HepG2 (cell line): ENCODE data around the gene CTNNA3. TPM values are rescaled to one million over a fixed set of nuclear protein-coding genes. Genes with fewer than 3 reads are reported as not detected.

Experiments used
- ATAC-seq: fragments of 200-7000 bp; cut with Tn5 transposase; 3 replicates; pipeline ENCODE4 v1.9.1; 2020; ENCODE audit warnings: mild to moderate bottlenecking, moderate library complexity
- BruUV-seq: library from RNA; stranded (reverse); fragments of 400-500 nt; replicated peaks from 2 replicates; lab custom pipeline; 2021; lab: Mats Ljungman, UMichigan
- CTCF ChIA-PET: fragments of 300-600 bp; formaldehyde crosslinking; extraction: SDS; loops from one replicate; lab custom pipeline; 2021; ENCODE audit warnings: low total read pairs, inconsistent platforms, low intra/inter-chr PET ratio; lab: Yijun Ruan, JAX
- POLR2A ChIA-PET: fragments of 350-600 bp; sonication (Branson Sonifier 250); formaldehyde crosslinking; loops from one replicate; lab custom pipeline; 2020; ENCODE audit warnings: antibody characterized with exemption, inconsistent platforms; lab: Yijun Ruan, JAX
- DNase-seq: peaks from one replicate; pipeline ENCODE4 v3.0.0-alpha.2; 2015; ENCODE audit warnings: low spot score
- FAIRE-seq: peaks from 3 replicates; lab custom pipeline; 2011; peaks lifted over from hg19 to GRCh38; lab: Jason Lieb, UNC
- H2AFZ ChIP-seq: one replicate; pipeline ENCODE4 v1.6.1; 2011; ENCODE audit warnings: low read length, inconsistent platforms
- H3K27ac ChIP-seq: fragments of 300-600 bp; 3 replicates; pipeline ENCODE4 v1.8.0; 2011; ENCODE audit warnings: mixed run types, mild to moderate bottlenecking, mixed read lengths, low read length, inconsistent platforms; ENCODE audit not compliant: insufficient read depth; ENCODE audit errors: extremely low read length
- H3K27me3 ChIP-seq, 2 experiments: fragments of 200-600 bp in 1 of 2; 2 replicates in 1 of 2; 3 replicates in 1 of 2; pipeline versions ENCODE4 v1.6.0 to v1.8.0; 2011; ENCODE audit warnings: low read length in 2 of 2, mild to moderate bottlenecking in 2 of 2, moderate library complexity in 2 of 2, inconsistent platforms in 1 of 2; ENCODE audit not compliant: insufficient read depth in 2 of 2, control insufficient read depth in 1 of 2
- H3K36me3 ChIP-seq, 2 experiments: fragments of 200-600 bp in 1 of 2; replicated peaks in 1 of 2; 2 replicates in 1 of 2; 3 replicates in 1 of 2; pipeline versions ENCODE4 v1.5.1 to v1.8.0; 2011; ENCODE audit warnings: low read length in 2 of 2, inconsistent platforms in 1 of 2; ENCODE audit not compliant: insufficient read depth in 2 of 2, control insufficient read depth in 1 of 2
- H3K4me1 ChIP-seq: 2 replicates; pipeline ENCODE4 v1.5.1; 2012; ENCODE audit warnings: low read length, inconsistent platforms; ENCODE audit not compliant: insufficient read depth
- H3K4me2 ChIP-seq: 2 replicates; pipeline ENCODE4 v1.6.0; 2011; ENCODE audit warnings: low read depth, low read length, inconsistent platforms
- H3K4me3 ChIP-seq, 3 experiments: fragments of 200-600 bp in 1 of 3; sonication (generic), shearing (Covaris generic) in 1 of 3; replicated peaks in 1 of 3; 2 replicates each; pipeline ENCODE4 v1.5.1; 2011 to 2016; ENCODE audit warnings: low read length in 3 of 3, inconsistent platforms in 2 of 3, low read depth in 2 of 3, mild to moderate bottlenecking in 2 of 3, control low read depth in 1 of 3, mixed read lengths in 1 of 3; ENCODE audit not compliant: insufficient read depth in 1 of 3
- H3K79me2 ChIP-seq: one replicate; pipeline ENCODE4 v1.6.1; 2011; ENCODE audit warnings: low read length, inconsistent platforms; ENCODE audit not compliant: insufficient read depth
- H3K9ac ChIP-seq: 2 replicates; pipeline ENCODE4 v1.6.0; 2011; ENCODE audit warnings: mild to moderate bottlenecking, low read depth, low read length, inconsistent platforms; ENCODE audit not compliant: insufficient read depth
- H3K9me3 ChIP-seq: 2 replicates; pipeline ENCODE4 v1.5.1; 2012; ENCODE audit warnings: mild to moderate bottlenecking, low read length
- H4K20me1 ChIP-seq: 2 replicates; pipeline ENCODE4 v1.6.0; 2011; ENCODE audit warnings: inconsistent platforms, mild to moderate bottlenecking, low read length, moderate library complexity; ENCODE audit not compliant: insufficient read depth
- CENPT ChIP-seq: sonication (generic); formaldehyde crosslinking; IDR thresholded peaks from 2 replicates; pipeline ENCODE4 v1.8.0; 2022; ENCODE audit warnings: low read depth, mild to moderate bottlenecking, moderate library complexity, missing genetic modification reagents
- KDM5B ChIP-seq: sonication (generic); formaldehyde crosslinking; IDR thresholded peaks from 2 replicates; pipeline ENCODE4 v1.4.0; 2020; ENCODE audit warnings: missing genetic modification reagents, mild to moderate bottlenecking, borderline replicate concordance
- MIXL1 ChIP-seq: IDR thresholded peaks from 2 replicates; pipeline ENCODE4 v1.6.1; 2016
- NCOA1 ChIP-seq: sonication (generic); formaldehyde crosslinking; IDR thresholded peaks from 2 replicates; pipeline ENCODE4 v1.9.0; 2021; ENCODE audit warnings: missing genetic modification reagents
- PTBP1 ChIP-seq: fragments of 200-400 bp; formaldehyde crosslinking; IDR thresholded peaks from 2 replicates; pipeline ENCODE4 v1.6.1; 2018; ENCODE audit warnings: low read length, low read depth; ENCODE audit not compliant: poor library complexity, severe bottlenecking
- RBAK ChIP-seq: sonication (generic); formaldehyde crosslinking; IDR thresholded peaks from 2 replicates; pipeline ENCODE4 v1.5.1; 2020; ENCODE audit warnings: mild to moderate bottlenecking, missing genetic modification reagents
- TCF12 ChIP-seq, 2 experiments: fragments of 450-650 bp in 1 of 2; sonication (generic) in 1 of 2; formaldehyde crosslinking in 1 of 2; IDR thresholded peaks; 2 replicates each; pipeline versions ENCODE4 v1.6.1 to v1.8.0; 2017 to 2022; ENCODE audit warnings: antibody characterized with exemption in 1 of 2, mild to moderate bottlenecking in 1 of 2, missing genetic modification reagents in 1 of 2, moderate library complexity in 1 of 2
- ZC3H4 ChIP-seq: sonication (generic); formaldehyde crosslinking; IDR thresholded peaks from 2 replicates; pipeline ENCODE4 v1.4.0; 2020; ENCODE audit warnings: missing genetic modification reagents, borderline replicate concordance
- ZFP36L1 ChIP-seq: sonication (generic); formaldehyde crosslinking; IDR thresholded peaks from 2 replicates; pipeline ENCODE4 v1.8.0; 2022; ENCODE audit warnings: mild to moderate bottlenecking, missing genetic modification reagents, moderate library complexity
- ZNF343 ChIP-seq: sonication (generic); formaldehyde crosslinking; IDR thresholded peaks from 2 replicates; pipeline ENCODE4 v1.4.0; 2020; ENCODE audit warnings: mild to moderate bottlenecking, missing genetic modification reagents
- ZNF557 ChIP-seq: sonication (generic); formaldehyde crosslinking; IDR thresholded peaks from 2 replicates; pipeline ENCODE4 v1.4.0; 2020; ENCODE audit warnings: missing genetic modification reagents
- ZNF703 ChIP-seq: sonication (generic); formaldehyde crosslinking; IDR thresholded peaks from 2 replicates; pipeline ENCODE4 v1.5.1; 2020; ENCODE audit warnings: missing genetic modification reagents, mild to moderate bottlenecking, moderate library complexity, borderline replicate concordance
- ZNF780A ChIP-seq: sonication (generic); formaldehyde crosslinking; IDR thresholded peaks from 2 replicates; pipeline ENCODE4 v1.8.0; 2022; ENCODE audit warnings: mild to moderate bottlenecking, missing genetic modification reagents, moderate library complexity
- ZNF790 ChIP-seq: sonication (generic); formaldehyde crosslinking; IDR thresholded peaks from 2 replicates; pipeline ENCODE4 v1.8.0; 2022; ENCODE audit warnings: missing genetic modification reagents, mild to moderate bottlenecking, borderline replicate concordance
- in situ Hi-C: cut with HindIII; loops from 2 replicates; pipeline ENCODE4 v1.10.0; 2017; ENCODE audit warnings: low pct_unique_long_range_greater_than_20kb; ENCODE audit not compliant: extremely low pct_ligation_motif_present
- intact Hi-C: fragments of 100-400 bp; cut with micrococcal nuclease; formaldehyde crosslinking; loops from one replicate; pipeline ENCODE4 v1.10.0; 2022; ENCODE audit not compliant: unreplicated experiment
- polyA plus RNA-seq, 8 experiments: library from polyadenylated mRNA; depleted of rRNA in 3 of 8; stranded (reverse) in 7 of 8; unstranded in 1 of 8; fragments of >200 nt; fragmentation: Illumina TruSeq in 4 of 8; extraction: Trizol in 4 of 8; gene quantifications; 2 replicates each; pipeline versions ENCODE4 v1.2.1 to v1.2.3, GENCODE V29; 2011 to 2016; ENCODE audit warnings: low read depth in 4 of 8, missing spikeins in 1 of 8, mixed read lengths in 1 of 8; ENCODE audit not compliant: insufficient read depth in 1 of 8
- total RNA-seq, 5 experiments: library from RNA; depleted of rRNA; stranded (reverse); fragments of >200 nt; fragmentation: Illumina TruSeq; extraction: Trizol; gene quantifications; 2 replicates each; pipeline ENCODE4 v1.2.3, GENCODE V29; 2016; ENCODE audit warnings: low read depth in 1 of 5
- TF ChIP-seq, protein P1 (sequence below): sonication (generic); formaldehyde crosslinking; IDR thresholded peaks from 2 replicates; pipeline ENCODE4 v1.5.0; 2020; ENCODE audit warnings: mild to moderate bottlenecking, missing genetic modification reagents, borderline replicate concordance
- TF ChIP-seq, protein P2 (sequence below): sonication (generic); formaldehyde crosslinking; IDR thresholded peaks from 2 replicates; pipeline ENCODE4 v1.4.0; 2020; ENCODE audit warnings: mild to moderate bottlenecking, missing genetic modification reagents, borderline replicate concordance

The CTNNA3 gene
- total and polyA plus RNA-seq, 2 of the 13 experiments (the other 11 are each of a cell fraction or from before 2014, with no cell fraction given): not detected

- Histone ChIP-seq H3K4me2 (no peak overlapping the region), H3K36me3 (no peaks in the 10 kb centered on the region), H3K9ac (no peak overlapping the region), H3K79me2 (no peaks in the 10 kb centered on the region), H3K9me3 (no peaks in the 10 kb centered on the region), H3K27ac (no peak overlapping the region), H4K20me1 (no peaks in the 10 kb centered on the region), H3K27me3 (no peaks in the 10 kb centered on the region), H3K4me3 (no peak overlapping the region)
- FAIRE-seq (no peak), ATAC-seq (no peak), DNase-seq (no peak)
- BruUV-seq: no TSS peak
- POLR2A ChIA-PET: no interaction called here
- CTCF ChIA-PET: no interaction called here
- in situ Hi-C loops: no loop called here
- TF ChIP-seq ZNF780A (CRISPR knock-in tag) (no peak), MIXL1 (no peak), ZNF557 (CRISPR knock-in tag) (no peak), ZC3H4 (no peak), ZFP36L1 (no peak), PTBP1 (no peak), RBAK (CRISPR knock-in tag) (no peak), TCF12 (IDR thresholded peaks at IDR 0.05) (no peak), TCF12 (CRISPR knock-in tag; IDR thresholded peaks at IDR 0.05) (no peak), KDM5B (CRISPR knock-in tag) (no peak), ZNF703 (CRISPR knock-in tag) (no peak), ZNF790 (CRISPR knock-in tag) (no peak), ZNF343 (CRISPR knock-in tag) (no peak), CENPT (CRISPR knock-in tag) (no peak), NCOA1 (no peak)
- TF ChIP-seq, protein P1, sequence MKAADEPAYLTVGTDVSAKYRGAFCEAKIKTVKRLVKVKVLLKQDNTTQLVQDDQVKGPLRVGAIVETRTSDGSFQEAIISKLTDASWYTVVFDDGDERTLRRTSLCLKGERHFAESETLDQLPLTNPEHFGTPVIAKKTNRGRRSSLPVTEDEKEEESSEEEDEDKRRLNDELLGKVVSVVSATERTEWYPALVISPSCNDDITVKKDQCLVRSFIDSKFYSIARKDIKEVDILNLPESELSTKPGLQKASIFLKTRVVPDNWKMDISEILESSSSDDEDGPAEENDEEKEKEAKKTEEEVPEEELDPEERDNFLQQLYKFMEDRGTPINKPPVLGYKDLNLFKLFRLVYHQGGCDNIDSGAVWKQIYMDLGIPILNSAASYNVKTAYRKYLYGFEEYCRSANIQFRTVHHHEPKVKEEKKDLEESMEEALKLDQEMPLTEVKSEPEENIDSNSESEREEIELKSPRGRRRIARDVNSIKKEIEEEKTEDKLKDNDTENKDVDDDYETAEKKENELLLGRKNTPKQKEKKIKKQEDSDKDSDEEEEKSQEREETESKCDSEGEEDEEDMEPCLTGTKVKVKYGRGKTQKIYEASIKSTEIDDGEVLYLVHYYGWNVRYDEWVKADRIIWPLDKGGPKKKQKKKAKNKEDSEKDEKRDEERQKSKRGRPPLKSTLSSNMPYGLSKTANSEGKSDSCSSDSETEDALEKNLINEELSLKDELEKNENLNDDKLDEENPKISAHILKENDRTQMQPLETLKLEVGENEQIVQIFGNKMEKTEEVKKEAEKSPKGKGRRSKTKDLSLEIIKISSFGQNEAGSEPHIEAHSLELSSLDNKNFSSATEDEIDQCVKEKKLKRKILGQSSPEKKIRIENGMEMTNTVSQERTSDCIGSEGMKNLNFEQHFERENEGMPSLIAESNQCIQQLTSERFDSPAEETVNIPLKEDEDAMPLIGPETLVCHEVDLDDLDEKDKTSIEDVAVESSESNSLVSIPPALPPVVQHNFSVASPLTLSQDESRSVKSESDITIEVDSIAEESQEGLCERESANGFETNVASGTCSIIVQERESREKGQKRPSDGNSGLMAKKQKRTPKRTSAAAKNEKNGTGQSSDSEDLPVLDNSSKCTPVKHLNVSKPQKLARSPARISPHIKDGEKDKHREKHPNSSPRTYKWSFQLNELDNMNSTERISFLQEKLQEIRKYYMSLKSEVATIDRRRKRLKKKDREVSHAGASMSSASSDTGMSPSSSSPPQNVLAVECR (CRISPR knock-in tag): no peak
- TF ChIP-seq, protein P2, sequence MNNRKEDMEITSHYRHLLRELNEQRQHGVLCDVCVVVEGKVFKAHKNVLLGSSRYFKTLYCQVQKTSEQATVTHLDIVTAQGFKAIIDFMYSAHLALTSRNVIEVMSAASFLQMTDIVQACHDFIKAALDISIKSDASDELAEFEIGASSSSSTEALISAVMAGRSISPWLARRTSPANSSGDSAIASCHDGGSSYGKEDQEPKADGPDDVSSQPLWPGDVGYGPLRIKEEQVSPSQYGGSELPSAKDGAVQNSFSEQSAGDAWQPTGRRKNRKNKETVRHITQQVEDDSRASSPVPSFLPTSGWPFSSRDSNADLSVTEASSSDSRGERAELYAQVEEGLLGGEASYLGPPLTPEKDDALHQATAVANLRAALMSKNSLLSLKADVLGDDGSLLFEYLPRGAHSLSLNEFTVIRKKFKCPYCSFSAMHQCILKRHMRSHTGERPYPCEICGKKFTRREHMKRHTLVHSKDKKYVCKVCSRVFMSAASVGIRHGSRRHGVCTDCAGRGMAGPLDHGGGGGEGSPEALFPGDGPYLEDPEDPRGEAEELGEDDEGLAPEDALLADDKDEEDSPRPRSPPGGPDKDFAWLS: no peak
- TF ChIP-seq, all 625 proteins: peak for 0
- Histone ChIP-seq H2AFZ (no peak overlapping the region), H3K4me1 (no peaks in the 10 kb centered on the region)
- intact Hi-C loops: loop anchor here (10.0 kb wide), 1 partner anchor 317 kb away; no protein-coding TSS in a partner anchor
Measured at GRCh38 chr10:66307826-66308225, 1388.2 kb downstream of the CTNNA3 start.
